Measurements from ENCODE around the gene GOLGA7B.
"Not testable (repeated sequence)": the region's sequence is repeated elsewhere in the genome, so short reads cannot be mapped to it uniquely, and the experiment has no call there.

GOLGA7B gene

GRCh38 chr10:97836446-97836845 lies 13.2 kb upstream of the GOLGA7B start:
- DNase-seq: no peak

- DNase-seq: no peak
Observed at GRCh38 chr10:97838091-97838490, 11.6 kb upstream of the GOLGA7B start.

GRCh38 chr10:97841166-97841565 lies 8.5 kb upstream of the GOLGA7B start:
- not testable (repeated sequence) for DNase-seq

GRCh38 chr10:97842114-97842513 lies 7.5 kb upstream of the GOLGA7B start:
- DNase-seq: not testable (repeated sequence)

- DNase-seq: no peak
Observed at GRCh38 chr10:97842656-97843280, 6.9 kb upstream of the GOLGA7B start.

- DNase-seq: no peak
Observed at GRCh38 chr10:97843281-97843671, 6.4 kb upstream of the GOLGA7B start.

- DNase-seq: not testable (repeated sequence)
Observed at GRCh38 chr10:97843972-97844371, 5.7 kb upstream of the GOLGA7B start.

GRCh38 chr10:97844678-97845077 lies 5.0 kb upstream of the GOLGA7B start:
- DNase-seq: no peak

GRCh38 chr10:97849103-97849686 lies 448 bp upstream of the GOLGA7B start:
- DNase-seq: no peak

GRCh38 chr10:97850446-97850845 lies 803 bp downstream of the GOLGA7B start:
- DNase-seq: no peak

- no peak for DNase-seq
Observed at GRCh38 chr10:97851341-97852001, 1.8 kb downstream of the GOLGA7B start.

GRCh38 chr10:97852277-97852676 lies 2.6 kb downstream of the GOLGA7B start:
- DNase-seq: no peak

- no peak for DNase-seq
Observed at GRCh38 chr10:97852840-97853405, 3.3 kb downstream of the GOLGA7B start.

- DNase-seq: no peak
Observed at GRCh38 chr10:97854743-97855142, 5.1 kb downstream of the GOLGA7B start.

- DNase-seq: no peak
Observed at GRCh38 chr10:97858001-97858439, 8.4 kb downstream of the GOLGA7B start.

- no peak for DNase-seq
Observed at GRCh38 chr10:97861097-97861750, 11.6 kb downstream of the GOLGA7B start.

GRCh38 chr10:97861924-97862323 lies 12.3 kb downstream of the GOLGA7B start:
- DNase-seq: no peak

GRCh38 chr10:97863808-97864207 lies 14.2 kb downstream of the GOLGA7B start:
- DNase-seq: no peak

GRCh38 chr10:97865488-97865887 lies 15.8 kb downstream of the GOLGA7B start:
- DNase-seq: no peak

GRCh38 chr10:97866524-97867219 lies 17.0 kb downstream of the GOLGA7B start:
- DNase-seq: no peak

GRCh38 chr10:97867220-97867800 lies 17.7 kb downstream of the GOLGA7B start:
- no peak for DNase-seq

GRCh38 chr10:97868134-97868685 lies 18.6 kb downstream of the GOLGA7B start:
- no peak for DNase-seq

All from NCI-H2081 treated with DMSO at 0.1 percent for 48 hours (cell line).